Measurements from ENCODE around the gene PPP1R1A. TPM values are rescaled to one million over a fixed set of nuclear protein-coding genes. Genes with fewer than 3 reads are reported as not detected.

The PPP1R1A gene
- total RNA-seq, 1 experiment from 2014 or later, result not detected

- peaks cover 4% of the 10 kb centered on the region; the same call in 1 of the 2 replicates for H3K27me3 ChIP-seq
- H3K27ac ChIP-seq, result no peak overlapping the region
- no peaks in the 10 kb centered on the region for H3K4me1 ChIP-seq
- no peaks in the 10 kb centered on the region for H3K9me3 ChIP-seq (replicated peaks)
- no peaks in the 10 kb centered on the region for H3K36me3 ChIP-seq
- DNase-seq, result no peak
- no peak overlapping the region for H3K4me3 ChIP-seq
Observed at GRCh38 chr12:54546511-54546910, 41.9 kb downstream of the PPP1R1A start.

- Histone ChIP-seq H3K36me3 (no peaks in the 10 kb centered on the region), H3K4me1 (no peaks in the 10 kb centered on the region), H3K27me3 (peaks cover 4% of the 10 kb centered on the region; the same call in 1 of the 2 replicates), H3K9me3 (replicated peaks) (no peaks in the 10 kb centered on the region), H3K27ac (no peak overlapping the region), H3K4me3 (no peak overlapping the region)
- no peak for DNase-seq
Observed at GRCh38 chr12:54544743-54545142, 43.7 kb downstream of the PPP1R1A start.

GRCh38 chr12:54543526-54543925, 44.9 kb downstream of the PPP1R1A start:
- Histone ChIP-seq H3K4me3 (no peak overlapping the region), H3K27ac (no peak overlapping the region), H3K27me3 (no peaks in the 10 kb centered on the region; the same call in 1 of the 2 replicates), H3K36me3 (no peaks in the 10 kb centered on the region), H3K4me1 (no peaks in the 10 kb centered on the region), H3K9me3 (replicated peaks) (no peaks in the 10 kb centered on the region)
- DNase-seq, result peak in 1 of 2 experiments; percentile 10

GRCh38 chr12:54541751-54542290, 46.6 kb downstream of the PPP1R1A start:
- DNase-seq, result no peak
- Histone ChIP-seq H3K36me3 (no peaks in the 10 kb centered on the region), H3K27ac (no peak overlapping the region), H3K27me3 (no peaks in the 10 kb centered on the region), H3K9me3 (replicated peaks) (no peaks in the 10 kb centered on the region), H3K4me1 (no peaks in the 10 kb centered on the region), H3K4me3 (no peak overlapping the region)

GRCh38 chr12:54538136-54538700, 50.2 kb downstream of the PPP1R1A start:
- H3K36me3 ChIP-seq, result no peaks in the 10 kb centered on the region

GRCh38 chr12:54535474-54535873, 53.0 kb downstream of the PPP1R1A start:
- Histone ChIP-seq H3K4me3 (no peak overlapping the region), H3K27ac (no peak overlapping the region), H3K36me3 (no peaks in the 10 kb centered on the region), H3K4me1 (no peaks in the 10 kb centered on the region), H3K27me3 (peaks cover 4% of the 10 kb centered on the region), H3K9me3 (replicated peaks) (no peaks in the 10 kb centered on the region)
- no peak for DNase-seq

More at GRCh38 chr12:54538136-54538700, 50.2 kb downstream of the PPP1R1A start:
- no peak overlapping the region for H3K27ac ChIP-seq
- DNase-seq, result no peak
- H3K9me3 ChIP-seq (replicated peaks), result no peaks in the 10 kb centered on the region
- H3K4me1 ChIP-seq, result no peaks in the 10 kb centered on the region
- no peak overlapping the region for H3K4me3 ChIP-seq
- H3K27me3 ChIP-seq, result no peaks in the 10 kb centered on the region; the same call in 1 of the 2 replicates

- Histone ChIP-seq H3K4me3 (no peak overlapping the region), H3K9me3 (replicated peaks) (no peaks in the 10 kb centered on the region), H3K36me3 (no peaks in the 10 kb centered on the region), H3K27me3 (peaks cover 7% of the 10 kb centered on the region), H3K27ac (no peak overlapping the region), H3K4me1 (no peaks in the 10 kb centered on the region)
- DNase-seq, result no peak
Observed at GRCh38 chr12:54529581-54529980, 58.9 kb downstream of the PPP1R1A start.

Other genes with a start within 250 kb of the PPP1R1A start
- not detected in 2 replicates for gene GPR84, start 224.2 kb downstream of the PPP1R1A start, total RNA-seq (2014; rRNA removed; shearing (Covaris generic))
- gene ZNF385A, start 203.9 kb downstream of the PPP1R1A start, total RNA-seq (2014; rRNA removed; shearing (Covaris generic)), result 12.7 and 13.2 TPM in 2 replicates
- gene ITGA5, start 169.4 kb downstream of the PPP1R1A start, total RNA-seq (2014; rRNA removed; shearing (Covaris generic)), result 37.3 and 38.1 TPM in 2 replicates
- not detected in 2 replicates for gene GTSF1, start 115.1 kb downstream of the PPP1R1A start, total RNA-seq (2014; rRNA removed; shearing (Covaris generic))
- 0.13 and 0.34 TPM in 2 replicates for gene NCKAP1L, start 90.9 kb downstream of the PPP1R1A start, total RNA-seq (2014; rRNA removed; shearing (Covaris generic))
- gene PDE1B, start 39.1 kb downstream of the PPP1R1A start, total RNA-seq (2014; rRNA removed; shearing (Covaris generic)), result not detected in 2 replicates
- not detected in 2 replicates for gene LACRT, start 46.2 kb upstream of the PPP1R1A start, total RNA-seq (2014; rRNA removed; shearing (Covaris generic))
- not detected in 2 replicates for gene DCD, start 59.7 kb upstream of the PPP1R1A start, total RNA-seq (2014; rRNA removed; shearing (Covaris generic))